Hepatocyte (in vitro differentiated cells): Measurements from ENCODE around the gene EPHA10. TPM values are rescaled to one million over a fixed set of nuclear protein-coding genes. Genes with fewer than 3 reads are reported as not detected.
"Not testable (repeated sequence)": the region's sequence is repeated elsewhere in the genome, so short reads cannot be mapped to it uniquely, and the experiment has no call there.

Experiments used
- DNase-seq: peaks from one replicate; pipeline ENCODE4 v3.0.0-alpha.2; 2016; ENCODE audit warnings: low spot score
- H2AFZ ChIP-seq: fragments of 200-600 bp; sonication (generic); 2 replicates; pipeline ENCODE4 v1.6.0; 2016; ENCODE audit warnings: antibody characterized with exemption, mild to moderate bottlenecking
- H3K27ac ChIP-seq: fragments of 200-600 bp; sonication (generic); 2 replicates; pipeline ENCODE4 v1.5.1; 2016; ENCODE audit warnings: mild to moderate bottlenecking
- H3K27me3 ChIP-seq: fragments of 200-600 bp; sonication (generic); 2 replicates; pipeline ENCODE4 v1.6.1; 2016
- H3K36me3 ChIP-seq: fragments of 200-600 bp; sonication (generic); replicated peaks from 2 replicates; pipeline ENCODE4 v1.5.1; 2016; ENCODE audit warnings: low read depth; ENCODE audit not compliant: insufficient read depth
- H3K4me1 ChIP-seq: fragments of 200-600 bp; sonication (generic); 2 replicates; pipeline ENCODE4 v1.5.1; 2016; ENCODE audit warnings: mild to moderate bottlenecking, moderate library complexity; ENCODE audit not compliant: insufficient read depth
- H3K4me2 ChIP-seq: fragments of 200-600 bp; sonication (generic); 2 replicates; pipeline ENCODE4 v1.6.0; 2016
- H3K4me3 ChIP-seq: fragments of 200-600 bp; sonication (generic); 2 replicates; pipeline ENCODE4 v1.5.1; 2016; ENCODE audit warnings: mild to moderate bottlenecking
- H3K79me2 ChIP-seq: fragments of 200-600 bp; sonication (generic); 2 replicates; pipeline ENCODE4 v1.6.0; 2017; ENCODE audit warnings: mild to moderate bottlenecking
- H3K9me2 ChIP-seq: fragments of 200-600 bp; sonication (generic); replicated peaks from 2 replicates; pipeline ENCODE4 v1.6.0; 2017; ENCODE audit warnings: mild to moderate bottlenecking; ENCODE audit not compliant: insufficient read depth
- H3K9me3 ChIP-seq: fragments of 200-600 bp; sonication (generic); 2 replicates; pipeline ENCODE4 v1.5.1; 2016; ENCODE audit warnings: low read depth, mild to moderate bottlenecking
- H4K20me1 ChIP-seq: fragments of 200-600 bp; sonication (generic); 2 replicates; pipeline ENCODE4 v1.6.0; 2016; ENCODE audit warnings: mild to moderate bottlenecking; ENCODE audit not compliant: insufficient read depth, poor library complexity, severe bottlenecking
- CTCF ChIP-seq: fragments of 200-600 bp; sonication (generic); IDR thresholded peaks from 2 replicates; pipeline ENCODE4 v1.5.1; 2016; ENCODE audit warnings: antibody characterized with exemption, mild to moderate bottlenecking; ENCODE audit not compliant: poor library complexity
- EZH2 ChIP-seq: fragments of 200-600 bp; sonication (generic); IDR thresholded peaks from 2 replicates; pipeline ENCODE4 v1.6.1; 2016; ENCODE audit warnings: antibody characterized with exemption, mild to moderate bottlenecking, borderline replicate concordance
- EZH2phosphoT487 ChIP-seq: fragments of 200-600 bp; sonication (generic); IDR thresholded peaks from one replicate; pipeline ENCODE4 v1.6.1; 2018; ENCODE audit warnings: antibody characterized with exemption, mild to moderate bottlenecking, low read depth, moderate library complexity; ENCODE audit not compliant: unreplicated experiment, severe bottlenecking
- WGBS: methylation state at CpG from one replicate; pipeline ENCODE4 v1.1.6; 2016; ENCODE audit warnings: low lambda C conversion rate; ENCODE audit errors: missing lambda C conversion rate; 5-methylcytosine and 5-hydroxymethylcytosine counted together
- polyA plus RNA-seq: library from polyadenylated mRNA; unstranded; fragments of >200 nt; fragmentation: Nextera tagmentation; extraction: Ambion mirVana; gene quantifications from 2 replicates; pipeline ENCODE4 v1.2.1, GENCODE V29; 2016
- total RNA-seq: library from RNA; depleted of rRNA; stranded (reverse); fragments of >200 nt; gene quantifications from 2 replicates; pipeline ENCODE4 v1.2.3, GENCODE V29; 2014

Gene EPHA10
- total and polyA plus RNA-seq, 2 experiments from 2014 or later = 1.3 to 1.5 TPM

- Histone ChIP-seq H3K27me3 (no peaks in the 10 kb centered on the region), H3K4me3 (no peak overlapping the region), H3K4me1 (peaks cover 9% of the 10 kb centered on the region), H4K20me1 (no peaks in the 10 kb centered on the region), H3K36me3 (no peaks in the 10 kb centered on the region), H3K9me3 (no peaks in the 10 kb centered on the region), H3K79me2 (peaks cover 19% of the 10 kb centered on the region), H3K9me2 (no peaks in the 10 kb centered on the region), H3K27ac (no peak overlapping the region), H3K4me2 (no peak overlapping the region), H2AFZ (no peak overlapping the region)
- WGBS = 99% methylated on average over 3 of the region's 3 CpGs
- no peak for TF ChIP-seq EZH2
- no peak for TF ChIP-seq EZH2phosphoT487
- no peak for TF ChIP-seq CTCF
- no peak for DNase-seq
Observed at GRCh38 chr1:37685722-37686121, 79.2 kb downstream of the EPHA10 start.

- not testable (repeated sequence) for H2AFZ ChIP-seq, H3K36me3 ChIP-seq, H3K4me3 ChIP-seq, DNase-seq, H3K27me3 ChIP-seq, H3K9me3 ChIP-seq, H3K4me2 ChIP-seq, H4K20me1 ChIP-seq, H3K27ac ChIP-seq, H3K9me2 ChIP-seq, H3K4me1 ChIP-seq
- WGBS = 94% methylated on average over 9 of the region's 9 CpGs
- H3K79me2 ChIP-seq = peaks cover 12% of the 10 kb centered on the region
Observed at GRCh38 chr1:37684182-37684581, 80.7 kb downstream of the EPHA10 start.

GRCh38 chr1:37682334-37682987 is 82.5 kb downstream of the EPHA10 start:
- no peaks in the 10 kb centered on the region for H3K27me3 ChIP-seq
- H3K4me1 ChIP-seq = no peaks in the 10 kb centered on the region
- H3K9me2 ChIP-seq = no peaks in the 10 kb centered on the region
- no peak overlapping the region for H3K4me2 ChIP-seq
- no peaks in the 10 kb centered on the region for H4K20me1 ChIP-seq
- no peaks in the 10 kb centered on the region for H3K9me3 ChIP-seq
- 79% methylated on average over 5 of the region's 5 CpGs for WGBS
- H3K79me2 ChIP-seq = no peaks in the 10 kb centered on the region
- no peak overlapping the region for H2AFZ ChIP-seq
- TF ChIP-seq EZH2phosphoT487 (no peak), CTCF (peak; percentile 96)
- no peaks in the 10 kb centered on the region for H3K36me3 ChIP-seq
- H3K4me3 ChIP-seq = no peak overlapping the region
- no peak overlapping the region for H3K27ac ChIP-seq
- DNase-seq = peak; percentile 79

- H3K4me1 ChIP-seq = peaks cover 4% of the 10 kb centered on the region
- no peaks in the 10 kb centered on the region for H3K36me3 ChIP-seq
- TF ChIP-seq CTCF = no peak
- H4K20me1 ChIP-seq = no peaks in the 10 kb centered on the region
- no peak overlapping the region for H2AFZ ChIP-seq
- H3K27me3 ChIP-seq = no peaks in the 10 kb centered on the region
- no peak overlapping the region for H3K27ac ChIP-seq
- H3K9me2 ChIP-seq = no peaks in the 10 kb centered on the region
- 99% methylated on average over 3 of the region's 3 CpGs for WGBS
- no peak for DNase-seq
- no peak overlapping the region for H3K4me3 ChIP-seq
- H3K9me3 ChIP-seq = no peaks in the 10 kb centered on the region
- H3K4me2 ChIP-seq = no peak overlapping the region
- H3K79me2 ChIP-seq = no peaks in the 10 kb centered on the region
Observed at GRCh38 chr1:37680933-37681332, 84.0 kb downstream of the EPHA10 start.
